ENCODE measurements around the gene ALG8. TPM values are rescaled to one million over a fixed set of nuclear protein-coding genes. Genes with fewer than 3 reads are reported as not detected.

Gene ALG8
- polyA plus RNA-seq, 1 donor (not counting 4 experiments of a cell fraction or from before 2014, with no cell fraction given) = 71.8 TPM

DNA sequence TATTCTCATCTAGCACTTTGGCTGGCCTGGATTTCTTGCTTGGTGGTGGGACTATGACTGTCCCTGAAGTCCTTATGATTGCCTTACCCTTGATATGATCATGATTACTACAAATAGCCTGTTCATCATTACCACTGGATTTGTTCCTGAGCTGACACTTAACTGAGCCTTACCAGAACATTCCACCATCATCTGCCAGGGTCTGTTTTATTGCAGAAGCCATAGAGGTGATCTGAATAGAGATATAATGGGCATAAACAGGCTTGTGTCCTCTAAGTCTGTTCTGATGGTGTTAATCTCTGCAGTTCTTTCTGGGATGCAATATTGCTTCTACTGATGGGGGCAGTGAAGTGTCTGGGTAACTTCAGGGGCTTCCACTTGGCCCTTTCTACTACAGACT lies 12.4 kb upstream of the ALG8 start:
- Histone ChIP-seq H3K9ac (ENCODE audit: control insufficient read depth, extremely low read depth, insufficient read depth, low read length) (no peak overlapping the region), H3K79me2 (ENCODE audit: control insufficient read depth, insufficient read depth, low read length) (no peaks in the 10 kb centered on the region), H3K36me3 (ENCODE audit: control insufficient read depth in 2 of 2, extremely low read depth in 1 of 2, insufficient read depth in 2 of 2, low read length in 2 of 2) (no peaks in the 10 kb centered on the region), H3K4me3 (ENCODE audit: control insufficient read depth in 2 of 3, extremely low read depth in 1 of 3, insufficient read depth in 2 of 3, low read depth in 1 of 3, low read length in 3 of 3) (no peak overlapping the region), H3K27ac (ENCODE audit: control insufficient read depth, insufficient read depth, low read length) (no peak overlapping the region), H3K9me1 (ENCODE audit: control insufficient read depth, extremely low read depth, insufficient read depth, low read length) (no peaks in the 10 kb centered on the region), H4K20me1 (ENCODE audit: control insufficient read depth, extremely low read depth, insufficient read depth, low read length) (no peaks in the 10 kb centered on the region), H3K4me1 (ENCODE audit: control insufficient read depth, extremely low read depth, insufficient read depth, low read length) (no peaks in the 10 kb centered on the region), H3K4me2 (ENCODE audit: control insufficient read depth, extremely low read depth, insufficient read depth, low read depth, low read length) (no peak overlapping the region), H3K9me3 (ENCODE audit: control insufficient read depth, low read depth, low read length) (no peaks in the 10 kb centered on the region), H2AFZ (ENCODE audit: control insufficient read depth, low read length) (no peak overlapping the region), H3K27me3 (ENCODE audit: control insufficient read depth, extremely low read depth, insufficient read depth, low read length) (no peaks in the 10 kb centered on the region)
- no peak for DNase-seq (ENCODE audit: low read depth, low spot score)
- TF ChIP-seq, protein P1, sequence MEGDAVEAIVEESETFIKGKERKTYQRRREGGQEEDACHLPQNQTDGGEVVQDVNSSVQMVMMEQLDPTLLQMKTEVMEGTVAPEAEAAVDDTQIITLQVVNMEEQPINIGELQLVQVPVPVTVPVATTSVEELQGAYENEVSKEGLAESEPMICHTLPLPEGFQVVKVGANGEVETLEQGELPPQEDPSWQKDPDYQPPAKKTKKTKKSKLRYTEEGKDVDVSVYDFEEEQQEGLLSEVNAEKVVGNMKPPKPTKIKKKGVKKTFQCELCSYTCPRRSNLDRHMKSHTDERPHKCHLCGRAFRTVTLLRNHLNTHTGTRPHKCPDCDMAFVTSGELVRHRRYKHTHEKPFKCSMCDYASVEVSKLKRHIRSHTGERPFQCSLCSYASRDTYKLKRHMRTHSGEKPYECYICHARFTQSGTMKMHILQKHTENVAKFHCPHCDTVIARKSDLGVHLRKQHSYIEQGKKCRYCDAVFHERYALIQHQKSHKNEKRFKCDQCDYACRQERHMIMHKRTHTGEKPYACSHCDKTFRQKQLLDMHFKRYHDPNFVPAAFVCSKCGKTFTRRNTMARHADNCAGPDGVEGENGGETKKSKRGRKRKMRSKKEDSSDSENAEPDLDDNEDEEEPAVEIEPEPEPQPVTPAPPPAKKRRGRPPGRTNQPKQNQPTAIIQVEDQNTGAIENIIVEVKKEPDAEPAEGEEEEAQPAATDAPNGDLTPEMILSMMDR (optimal IDR thresholded peaks at IDR 0.05 in 1 of 3, IDR thresholded peaks at IDR 0.05 in 1 of 3, conservative IDR thresholded peaks at IDR 0.05 in 1 of 3; ENCODE audit: extremely low read depth in 1 of 3, insufficient read depth in 2 of 3, low read length in 3 of 3) = no peak
- TF ChIP-seq EZH2 (IDR thresholded peaks at IDR 0.05; ENCODE audit: low read length) = no peak
- dilution Hi-C loops (cut with MboI; ENCODE audit: extremely low pct_ligation_motif_present, low sequenced_read_pairs) = no loop called here
- FAIRE-seq = no peak

- H3K9ac ChIP-seq (ENCODE audit: control insufficient read depth, extremely low read depth, insufficient read depth, low read length) = no peak overlapping the region
- no peak for FAIRE-seq
- dilution Hi-C loops (cut with MboI; ENCODE audit: extremely low pct_ligation_motif_present, low sequenced_read_pairs) = no loop called here
Measured at GRCh38 chr11:78150754-78151153, 11.3 kb upstream of the ALG8 start.

More at GRCh38 chr11:78150754-78151153, 11.3 kb upstream of the ALG8 start:
- Histone ChIP-seq H3K4me3 (ENCODE audit: control insufficient read depth in 2 of 3, extremely low read depth in 1 of 3, insufficient read depth in 2 of 3, low read depth in 1 of 3, low read length in 3 of 3) (no peak overlapping the region), H3K36me3 (ENCODE audit: control insufficient read depth in 2 of 2, extremely low read depth in 1 of 2, insufficient read depth in 2 of 2, low read length in 2 of 2) (no peaks in the 10 kb centered on the region), H2AFZ (ENCODE audit: control insufficient read depth, low read length) (no peak overlapping the region), H3K4me2 (ENCODE audit: control insufficient read depth, extremely low read depth, insufficient read depth, low read depth, low read length) (no peak overlapping the region), H4K20me1 (ENCODE audit: control insufficient read depth, extremely low read depth, insufficient read depth, low read length) (no peaks in the 10 kb centered on the region), H3K27me3 (ENCODE audit: control insufficient read depth, extremely low read depth, insufficient read depth, low read length) (no peaks in the 10 kb centered on the region), H3K79me2 (ENCODE audit: control insufficient read depth, insufficient read depth, low read length) (no peaks in the 10 kb centered on the region), H3K9me1 (ENCODE audit: control insufficient read depth, extremely low read depth, insufficient read depth, low read length) (no peaks in the 10 kb centered on the region), H3K9me3 (ENCODE audit: control insufficient read depth, low read depth, low read length) (no peaks in the 10 kb centered on the region), H3K4me1 (ENCODE audit: control insufficient read depth, extremely low read depth, insufficient read depth, low read length) (no peaks in the 10 kb centered on the region), H3K27ac (ENCODE audit: control insufficient read depth, insufficient read depth, low read length) (no peak overlapping the region)
- DNase-seq (ENCODE audit: low read depth, low spot score) = no peak
- no peak for TF ChIP-seq EZH2 (IDR thresholded peaks at IDR 0.05; ENCODE audit: low read length)
- TF ChIP-seq, protein P1 (optimal IDR thresholded peaks at IDR 0.05 in 1 of 3, IDR thresholded peaks at IDR 0.05 in 1 of 3, conservative IDR thresholded peaks at IDR 0.05 in 1 of 3; ENCODE audit: extremely low read depth in 1 of 3, insufficient read depth in 2 of 3, low read length in 3 of 3) = no peak

All from keratinocyte (primary cell).